CD4-positive, alpha-beta T cell treated with Interferon gamma for 1 hour (primary cell): ENCODE measurements around the gene SPATC1L.
"Not testable (repeated sequence)": the region's sequence is repeated elsewhere in the genome, so short reads cannot be mapped to it uniquely, and the experiment has no call there.

ENCODE experiments used
- DNase-seq: peaks from one replicate; pipeline ENCODE4 v3.0.0-alpha.2; 2020

SPATC1L gene

GRCh38 chr21:46214478-46215340, 30.4 kb upstream of the SPATC1L start:
- no peak for DNase-seq

- no peak for DNase-seq
Observed at GRCh38 chr21:46213620-46214286, 29.5 kb upstream of the SPATC1L start.

- no peak for DNase-seq
Observed at GRCh38 chr21:46212721-46213484, 28.6 kb upstream of the SPATC1L start.

- DNase-seq = no peak
Observed at GRCh38 chr21:46211786-46212720, 27.8 kb upstream of the SPATC1L start.

- no peak for DNase-seq
Observed at GRCh38 chr21:46211376-46211775, 27.1 kb upstream of the SPATC1L start.

GRCh38 chr21:46210378-46211136, 26.3 kb upstream of the SPATC1L start:
- no peak for DNase-seq

GRCh38 chr21:46208761-46209721, 24.8 kb upstream of the SPATC1L start:
- no peak for DNase-seq

- DNase-seq = no peak
Observed at GRCh38 chr21:46207920-46208591, 23.8 kb upstream of the SPATC1L start.

GRCh38 chr21:46207006-46207919, 23.0 kb upstream of the SPATC1L start:
- no peak for DNase-seq

- no peak for DNase-seq
Observed at GRCh38 chr21:46206163-46207005, 22.1 kb upstream of the SPATC1L start.

GRCh38 chr21:46205766-46206162, 21.5 kb upstream of the SPATC1L start:
- DNase-seq = no peak

GRCh38 chr21:46205166-46205565, 20.9 kb upstream of the SPATC1L start:
- no peak for DNase-seq

GRCh38 chr21:46203203-46203600, 18.9 kb upstream of the SPATC1L start:
- no peak for DNase-seq

- DNase-seq = no peak
Observed at GRCh38 chr21:46202592-46203202, 18.4 kb upstream of the SPATC1L start.

GRCh38 chr21:46200877-46201803, 16.9 kb upstream of the SPATC1L start:
- not testable (repeated sequence) for DNase-seq
